GM19467 (cell line): ENCODE results near the gene SLC9B1.
"Not testable (repeated sequence)": the region's sequence is repeated elsewhere in the genome, so short reads cannot be mapped to it uniquely, and the experiment has no call there.

Experiments
- ATAC-seq: cut with Tn5 transposase; IDR thresholded peaks from one replicate; pipeline ENCODE4 v1.9.1; 2021; ENCODE audit warnings: mild to moderate bottlenecking, moderate library complexity; ENCODE audit not compliant: unreplicated experiment

Gene SLC9B1

GRCh38 chr4:103011378-103012025 lies 8.0 kb downstream of the SLC9B1 start:
- ATAC-seq, result no peak

GRCh38 chr4:103010804-103011203 lies 8.7 kb downstream of the SLC9B1 start:
- ATAC-seq, result no peak

GRCh38 chr4:103008875-103009729 lies 10.4 kb downstream of the SLC9B1 start:
- peak; percentile 59 for ATAC-seq

GRCh38 chr4:103002551-103002950 lies 17.0 kb downstream of the SLC9B1 start:
- ATAC-seq, result no peak

- no peak for ATAC-seq
Observed at GRCh38 chr4:102994803-102995202, 24.7 kb downstream of the SLC9B1 start.

GRCh38 chr4:102993985-102994384 lies 25.5 kb downstream of the SLC9B1 start:
- not testable (repeated sequence) for ATAC-seq

- no peak for ATAC-seq
Observed at GRCh38 chr4:102988429-102989020, 31.0 kb downstream of the SLC9B1 start.

GRCh38 chr4:102981005-102981404 lies 38.5 kb downstream of the SLC9B1 start:
- ATAC-seq, result no peak

GRCh38 chr4:102961813-102962212 lies 57.7 kb downstream of the SLC9B1 start:
- ATAC-seq, result not testable (repeated sequence)

GRCh38 chr4:102959496-102959895 lies 60.0 kb downstream of the SLC9B1 start:
- no peak for ATAC-seq

- no peak for ATAC-seq
Observed at GRCh38 chr4:102945066-102945465, 74.4 kb downstream of the SLC9B1 start.

- ATAC-seq, result not testable (repeated sequence)
Observed at GRCh38 chr4:102938063-102938462, 81.4 kb downstream of the SLC9B1 start.

- ATAC-seq, result no peak
Observed at GRCh38 chr4:102935716-102936115, 83.8 kb downstream of the SLC9B1 start.

- ATAC-seq, result not testable (repeated sequence)
Observed at GRCh38 chr4:102919697-102920096, 99.8 kb downstream of the SLC9B1 start.

- ATAC-seq, result no peak
Observed at GRCh38 chr4:102918859-102919258, 100.6 kb downstream of the SLC9B1 start.

- ATAC-seq, result no peak
Observed at GRCh38 chr4:102901804-102902203, 117.7 kb downstream of the SLC9B1 start.

- not testable (repeated sequence) for ATAC-seq
Observed at GRCh38 chr4:102897610-102898009, 121.9 kb downstream of the SLC9B1 start.

- ATAC-seq, result not testable (repeated sequence)
Observed at GRCh38 chr4:102896547-102896946, 123.0 kb downstream of the SLC9B1 start.

GRCh38 chr4:102889866-102890265 lies 129.6 kb downstream of the SLC9B1 start:
- ATAC-seq, result not testable (repeated sequence)

- ATAC-seq, result not testable (repeated sequence)
Observed at GRCh38 chr4:102888570-102888969, 130.9 kb downstream of the SLC9B1 start.

- ATAC-seq, result no peak
Observed at GRCh38 chr4:102883278-102883677, 136.2 kb downstream of the SLC9B1 start.

GRCh38 chr4:102881343-102881742 lies 138.2 kb downstream of the SLC9B1 start:
- no peak for ATAC-seq
